ENCODE measurements around the gene NPM1. TPM values are rescaled to one million over a fixed set of nuclear protein-coding genes. Genes with fewer than 3 reads are reported as not detected.

The NPM1 gene
- total RNA-seq, 1 experiment from 2014 or later = 2,265 TPM

DNA sequence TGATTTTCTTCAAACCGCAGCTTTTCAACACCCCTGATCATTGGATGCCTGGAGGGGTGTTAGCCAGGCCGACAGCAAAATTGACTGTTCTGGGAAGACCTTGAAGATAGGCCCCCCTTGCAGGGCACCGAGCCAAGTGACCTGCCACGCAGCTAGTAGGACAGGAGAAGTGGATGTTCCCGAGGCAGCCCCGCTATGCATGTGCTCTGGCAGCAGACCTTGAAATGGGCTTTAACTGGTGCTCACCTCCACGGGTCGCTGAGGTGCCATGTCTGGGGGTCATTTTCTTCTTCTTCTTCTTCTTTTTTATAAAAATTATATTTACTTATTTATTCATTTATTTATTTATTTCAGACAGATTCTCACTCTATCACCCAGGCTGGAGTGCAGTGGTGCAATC lies 44.4 kb downstream of the NPM1 start:
- H3K79me2 ChIP-seq (ENCODE audit: low read length) = no peaks in the 10 kb centered on the region
- no peaks in the 10 kb centered on the region for H3K9me3 ChIP-seq (ENCODE audit: low read length)
- no peak overlapping the region for H3K4me3 ChIP-seq (ENCODE audit: low read length)
- no peaks in the 10 kb centered on the region for H3F3A ChIP-seq (ENCODE audit: low read length, unreplicated experiment)
- no peaks in the 10 kb centered on the region for H4K20me1 ChIP-seq (ENCODE audit: low read length)
- CTCF ChIA-PET = no interaction called here
- no peak overlapping the region for H3K27ac ChIP-seq (ENCODE audit: low read length)
- POLR2A ChIA-PET (ENCODE audit: unreplicated experiment) = no interaction called here
- no peaks in the 10 kb centered on the region for H3K4me1 ChIP-seq (ENCODE audit: insufficient read depth, low read length)
- H3K9me2 ChIP-seq (replicated peaks; ENCODE audit: low read length) = no peaks in the 10 kb centered on the region
- intact Hi-C loops (cut with micrococcal nuclease) = no loop called here
- DNase-seq (no peak), ATAC-seq (no peak)
- H3K27me3 ChIP-seq (ENCODE audit: low read length) = no peaks in the 10 kb centered on the region
- H3K9ac ChIP-seq (ENCODE audit: low read length) = no peak overlapping the region
- TF ChIP-seq CTCF (conservative IDR thresholded peaks at IDR 0.05; ENCODE audit: low read depth, low read length) = no peak
- BruUV-seq (replicated peaks) = no TSS peak
- H3K4me2 ChIP-seq (ENCODE audit: low read length) = no peak overlapping the region
- no peak overlapping the region for H2AFZ ChIP-seq (ENCODE audit: low read length)
- no peaks in the 10 kb centered on the region for H3K36me3 ChIP-seq (ENCODE audit: low read depth, low read length)

GRCh38 chr5:171432583-171433351 lies 45.1 kb downstream of the NPM1 start:
- CTCF ChIA-PET = no interaction called here
- no peak overlapping the region for H3K4me2 ChIP-seq (ENCODE audit: low read length)
- H3K27me3 ChIP-seq (ENCODE audit: low read length) = no peaks in the 10 kb centered on the region
- H3K9me2 ChIP-seq (replicated peaks; ENCODE audit: low read length) = no peaks in the 10 kb centered on the region
- ATAC-seq (no peak), DNase-seq (no peak)
- intact Hi-C loops (cut with micrococcal nuclease) = no loop called here
- H3K4me3 ChIP-seq (ENCODE audit: low read length) = no peak overlapping the region
- no TSS peak for BruUV-seq (replicated peaks)
- H3F3A ChIP-seq (ENCODE audit: low read length, unreplicated experiment) = no peaks in the 10 kb centered on the region
- no peak overlapping the region for H2AFZ ChIP-seq (ENCODE audit: low read length)
- no peaks in the 10 kb centered on the region for H3K9me3 ChIP-seq (ENCODE audit: low read length)
- no peaks in the 10 kb centered on the region for H4K20me1 ChIP-seq (ENCODE audit: low read length)
- H3K4me1 ChIP-seq (ENCODE audit: insufficient read depth, low read length) = no peaks in the 10 kb centered on the region
- no peaks in the 10 kb centered on the region for H3K79me2 ChIP-seq (ENCODE audit: low read length)
- POLR2A ChIA-PET (ENCODE audit: unreplicated experiment) = no interaction called here
- H3K36me3 ChIP-seq (ENCODE audit: low read depth, low read length) = no peaks in the 10 kb centered on the region
- TF ChIP-seq EZH2phosphoT487 (IDR thresholded peaks at IDR 0.05; ENCODE audit: borderline replicate concordance, low read length) = no peak
- no peak for TF ChIP-seq CTCF (conservative IDR thresholded peaks at IDR 0.05; ENCODE audit: low read depth, low read length)
- TF ChIP-seq EZH2 (IDR thresholded peaks at IDR 0.05; ENCODE audit: low read length, unreplicated experiment) = no peak
- H3K9ac ChIP-seq (ENCODE audit: low read length) = no peak overlapping the region
- no peak overlapping the region for H3K27ac ChIP-seq (ENCODE audit: low read length)

- Histone ChIP-seq H3K4me1 (ENCODE audit: insufficient read depth, low read length) (no peaks in the 10 kb centered on the region), H3F3A (ENCODE audit: low read length, unreplicated experiment) (no peaks in the 10 kb centered on the region), H3K9me3 (ENCODE audit: low read length) (no peaks in the 10 kb centered on the region), H3K9me2 (replicated peaks; ENCODE audit: low read length) (no peaks in the 10 kb centered on the region), H3K4me3 (ENCODE audit: low read length) (no peak overlapping the region), H3K79me2 (ENCODE audit: low read length) (no peaks in the 10 kb centered on the region), H2AFZ (ENCODE audit: low read length) (no peak overlapping the region), H3K27me3 (ENCODE audit: low read length) (no peaks in the 10 kb centered on the region), H3K36me3 (ENCODE audit: low read depth, low read length) (no peaks in the 10 kb centered on the region), H4K20me1 (ENCODE audit: low read length) (no peaks in the 10 kb centered on the region), H3K4me2 (ENCODE audit: low read length) (no peak overlapping the region), H3K9ac (ENCODE audit: low read length) (no peak overlapping the region), H3K27ac (ENCODE audit: low read length) (no peak overlapping the region)
- BruUV-seq (replicated peaks) = no TSS peak
- TF ChIP-seq CTCF (conservative IDR thresholded peaks at IDR 0.05; ENCODE audit: low read depth, low read length) = no peak
- TF ChIP-seq EZH2 (IDR thresholded peaks at IDR 0.05; ENCODE audit: low read length, unreplicated experiment) = no peak
- TF ChIP-seq EZH2phosphoT487 (IDR thresholded peaks at IDR 0.05; ENCODE audit: borderline replicate concordance, low read length) = no peak
- intact Hi-C loops (cut with micrococcal nuclease) = no loop called here
- no peak for DNase-seq
- ChIA-PET CTCF (no interaction called here), POLR2A (ENCODE audit: unreplicated experiment) (no interaction called here)
- no peak for ATAC-seq
Measured at GRCh38 chr5:171433352-171433698, 45.7 kb downstream of the NPM1 start.
